GM21515 (cell line): ENCODE measurements around the gene HS6ST3.

Source experiments
- ATAC-seq: cut with Tn5 transposase; IDR thresholded peaks from one replicate; pipeline ENCODE4 v1.9.1; 2021; ENCODE audit not compliant: unreplicated experiment

The HS6ST3 gene

DNA sequence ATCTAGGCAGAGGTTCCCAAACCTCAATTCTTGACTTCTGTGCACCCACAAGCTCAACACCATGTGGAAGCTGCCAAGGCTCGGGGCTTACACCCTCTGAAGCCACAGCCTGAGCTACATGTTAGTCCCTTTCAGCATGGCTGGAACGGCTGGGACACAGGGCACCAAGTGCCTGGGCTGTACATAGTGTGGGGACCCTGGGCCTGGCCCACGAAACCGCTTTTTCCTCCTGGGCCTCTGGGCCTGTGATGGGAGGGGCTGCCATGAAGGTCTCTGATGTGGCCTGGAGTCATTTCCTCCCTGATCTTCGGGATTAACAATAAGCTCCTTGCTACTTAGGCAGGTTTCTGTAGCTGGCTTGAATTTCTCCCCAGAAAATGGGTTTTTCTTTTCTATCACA lies 108.1 kb downstream of the HS6ST3 start:
- ATAC-seq: no peak

DNA sequence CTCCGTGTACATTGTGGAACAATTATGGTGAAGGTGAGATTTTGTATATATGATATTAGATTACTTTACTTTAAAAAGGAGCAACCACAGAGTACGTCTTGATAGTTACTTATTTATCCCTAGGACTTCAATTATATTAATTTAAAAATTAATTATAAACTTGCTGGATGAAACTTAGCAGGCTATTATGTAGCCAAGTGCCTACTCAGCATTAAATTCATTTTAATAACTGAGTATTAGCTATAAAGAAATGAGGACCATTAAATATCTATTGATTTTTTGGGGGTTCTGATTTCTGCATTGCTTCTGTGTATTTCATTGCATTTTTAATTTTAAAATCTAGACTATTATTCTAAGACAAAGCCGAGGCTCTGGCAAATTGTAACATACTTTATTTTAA lies 109.4 kb downstream of the HS6ST3 start:
- ATAC-seq: no peak

DNA sequence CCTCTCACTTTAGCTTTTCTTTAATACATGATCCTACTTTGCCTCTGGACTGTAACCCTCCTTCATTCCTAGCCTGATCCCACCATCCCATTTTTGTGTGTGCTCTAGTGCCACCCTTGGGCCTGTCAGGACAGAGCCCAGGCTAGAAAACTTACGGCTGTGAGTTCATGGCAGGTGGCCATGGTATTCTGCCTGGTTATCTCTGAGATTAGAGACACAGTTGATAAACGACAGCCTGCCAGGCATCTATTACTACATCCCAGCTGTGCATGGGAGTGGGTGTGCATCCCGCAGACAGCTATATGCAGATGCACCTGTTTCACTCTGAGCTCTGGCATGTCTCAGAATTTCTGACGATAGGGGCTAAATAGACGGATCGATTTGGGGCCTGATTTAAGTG lies 110.9 kb downstream of the HS6ST3 start:
- no peak for ATAC-seq

DNA sequence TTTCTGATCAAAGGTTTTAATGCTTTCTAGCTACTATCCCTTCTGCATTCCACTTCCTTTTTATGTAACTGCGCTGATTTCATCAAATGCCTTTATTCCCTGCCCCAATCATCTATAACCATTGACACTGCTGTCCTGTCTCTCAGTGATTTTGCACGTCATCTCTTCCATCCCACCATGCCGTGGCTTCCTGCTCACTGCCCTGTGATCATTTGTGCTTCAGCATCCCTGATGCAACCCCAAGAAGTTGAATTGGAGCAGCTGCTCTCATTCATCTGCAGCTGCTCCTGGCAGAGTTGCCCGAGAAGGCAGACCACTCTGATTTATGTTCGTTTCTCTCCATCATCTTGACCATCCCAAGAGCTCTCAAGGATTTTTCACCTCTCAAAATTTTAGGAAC lies 112.4 kb downstream of the HS6ST3 start:
- ATAC-seq: no peak

DNA sequence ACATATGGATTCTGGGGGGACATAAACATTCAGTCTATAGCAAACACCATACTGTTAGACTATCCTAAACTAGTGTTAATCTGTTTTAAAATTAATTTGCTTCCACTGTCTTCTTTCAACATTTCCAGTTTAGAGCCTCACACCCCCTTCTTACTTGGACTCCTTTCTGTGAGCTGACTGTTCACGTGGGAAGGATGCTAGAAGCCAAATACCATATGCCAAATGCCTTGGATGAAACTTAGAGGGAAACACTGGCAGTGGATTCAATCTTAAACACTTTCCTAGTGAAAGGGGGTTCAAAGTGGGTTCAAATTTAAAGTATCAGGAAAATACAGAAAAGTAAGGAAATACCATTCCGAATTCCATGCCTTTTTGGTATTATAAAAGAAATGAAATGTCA lies 113.6 kb downstream of the HS6ST3 start:
- no peak for ATAC-seq

DNA sequence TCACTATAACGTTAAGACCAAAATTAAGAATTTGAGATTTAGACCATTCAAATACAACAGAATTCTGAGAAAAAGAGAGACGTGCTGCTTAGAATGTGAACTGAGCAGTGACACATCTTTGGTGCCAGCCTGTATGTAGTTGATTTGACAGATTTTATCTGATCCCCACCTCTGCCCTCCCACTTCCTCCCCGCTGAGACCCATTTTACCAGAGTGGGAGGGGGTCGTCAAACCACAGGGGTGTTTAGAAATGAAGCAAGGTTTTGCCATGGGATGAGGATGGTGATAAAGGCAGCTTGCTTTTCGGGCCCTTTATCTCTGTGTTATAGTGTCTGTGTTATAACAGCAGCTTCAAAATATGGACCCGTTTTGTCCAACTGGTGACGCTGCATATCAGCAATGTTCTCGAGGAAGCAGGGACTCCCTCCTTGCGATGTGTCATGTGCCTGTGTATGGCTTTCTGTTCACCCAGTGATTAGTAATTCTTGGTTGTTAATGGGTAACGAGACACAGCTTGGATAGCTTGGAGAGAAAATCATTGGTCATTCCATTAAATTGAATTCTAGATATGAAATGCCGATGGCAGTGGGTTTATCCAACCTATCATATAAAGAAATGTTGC lies 125.0 kb downstream of the HS6ST3 start:
- ATAC-seq: no peak

DNA sequence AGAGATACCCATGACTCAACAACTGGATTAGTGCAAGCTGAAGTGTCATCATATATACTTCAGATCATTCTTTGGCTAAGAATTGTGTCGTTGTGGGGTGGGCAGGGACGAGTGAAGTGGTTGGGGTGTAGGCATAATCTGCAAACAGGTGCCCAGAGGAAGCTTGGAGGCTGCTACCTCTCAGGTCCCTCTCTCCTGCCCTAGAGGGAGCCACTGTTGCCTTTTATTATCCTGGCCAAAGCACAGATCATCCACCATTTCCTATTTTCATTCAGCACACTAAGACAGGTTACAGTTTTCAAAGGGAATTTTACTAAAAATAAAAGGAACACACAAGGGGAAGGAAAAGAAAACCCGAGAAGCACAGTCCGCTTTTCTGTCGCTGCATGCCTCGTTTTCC lies 126.6 kb downstream of the HS6ST3 start:
- ATAC-seq: no peak

DNA sequence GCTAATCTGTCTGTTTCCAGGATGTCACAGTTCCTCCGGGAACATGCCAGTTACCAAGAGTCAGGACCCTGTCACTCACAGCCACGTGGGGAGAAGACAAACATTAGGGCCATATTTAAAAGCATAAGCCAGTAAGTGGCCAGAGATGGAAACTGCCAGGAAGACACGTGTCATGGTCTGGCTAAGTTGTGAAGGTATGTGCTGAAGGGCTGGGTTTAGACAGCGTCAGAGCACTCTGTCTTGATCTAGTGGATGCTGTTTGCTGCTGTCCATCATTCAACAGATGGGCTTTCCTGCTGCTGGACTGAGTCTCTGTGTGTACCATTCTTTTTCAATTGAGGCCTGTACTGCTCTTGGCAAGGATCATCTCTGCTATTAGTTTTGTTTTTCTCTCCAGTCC lies 128.6 kb downstream of the HS6ST3 start:
- no peak for ATAC-seq

DNA sequence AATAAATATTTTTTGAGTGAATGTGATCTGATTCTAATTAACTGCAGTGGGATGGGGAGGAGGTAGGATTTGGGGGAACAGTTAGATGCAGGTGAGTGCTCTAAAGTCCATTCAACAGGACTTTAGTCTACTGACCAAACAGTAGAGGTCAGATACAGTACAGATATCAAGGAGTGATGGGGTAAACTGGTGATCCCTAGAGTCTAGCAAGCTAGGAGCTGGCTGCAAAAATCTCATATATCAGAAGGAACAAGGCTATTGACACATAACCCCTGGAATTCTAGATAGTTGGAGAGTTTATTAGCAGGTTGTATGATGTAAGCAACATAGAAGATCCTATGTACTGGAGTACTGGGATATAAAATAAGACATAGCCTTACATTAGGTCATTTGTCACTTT lies 131.6 kb downstream of the HS6ST3 start:
- no peak for ATAC-seq

DNA sequence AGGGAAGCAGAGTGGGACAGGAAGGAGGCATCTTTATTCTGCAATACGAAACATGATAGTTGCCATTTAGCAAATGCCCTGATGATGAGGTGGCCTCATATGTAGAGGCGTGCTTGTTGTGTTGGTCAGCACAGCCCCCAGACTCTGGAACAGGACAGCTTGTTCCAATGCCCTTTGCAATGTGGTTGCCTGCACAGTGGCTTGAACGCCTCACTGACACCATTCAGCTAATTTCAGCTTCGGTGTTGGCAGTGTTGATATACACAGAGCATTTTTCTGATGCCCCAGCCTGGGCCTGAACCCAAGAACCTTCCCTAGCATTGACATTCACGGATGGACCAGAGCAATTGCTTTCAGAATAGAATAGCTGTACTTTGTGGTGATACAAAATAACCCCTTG lies 133.3 kb downstream of the HS6ST3 start:
- ATAC-seq: no peak

DNA sequence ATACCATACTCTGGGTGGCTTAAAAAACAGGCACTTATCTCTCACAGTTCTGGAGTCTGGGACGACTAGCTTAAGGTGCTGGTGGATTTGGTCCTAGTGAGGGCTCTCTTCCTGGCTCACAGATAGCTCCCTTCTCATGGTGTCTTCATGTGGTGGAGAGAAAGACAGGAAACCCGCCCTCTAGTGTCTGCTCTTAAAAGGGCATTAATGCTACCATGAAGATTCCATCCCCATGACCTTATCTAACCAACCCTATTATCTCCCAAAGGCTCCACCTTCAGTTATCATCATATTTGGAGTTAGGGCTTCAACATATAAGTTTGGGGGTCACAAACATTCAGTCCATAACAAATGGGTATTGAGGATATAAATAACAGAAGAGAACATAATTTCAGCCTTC lies 139.4 kb downstream of the HS6ST3 start:
- peak; percentile 87 for ATAC-seq

DNA sequence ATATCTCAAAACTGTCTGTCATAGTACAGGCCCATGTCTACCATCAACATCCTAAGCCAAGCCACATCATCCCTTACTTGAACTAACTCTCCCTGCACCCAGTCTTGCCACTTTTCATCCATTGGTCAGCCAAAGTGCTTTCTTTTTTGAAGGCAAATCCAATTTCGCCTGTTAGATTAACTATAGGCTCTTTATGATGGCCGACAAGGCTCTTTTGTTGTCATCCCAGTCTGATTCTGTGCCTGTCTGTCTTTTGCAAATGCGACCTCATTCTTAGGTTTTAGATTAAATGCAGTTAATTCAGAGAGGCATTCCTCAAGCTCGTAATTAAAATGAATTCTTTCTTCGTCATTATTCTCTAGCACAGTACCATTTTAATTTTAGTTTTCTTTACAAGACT lies 148.3 kb downstream of the HS6ST3 start:
- ATAC-seq: no peak

DNA sequence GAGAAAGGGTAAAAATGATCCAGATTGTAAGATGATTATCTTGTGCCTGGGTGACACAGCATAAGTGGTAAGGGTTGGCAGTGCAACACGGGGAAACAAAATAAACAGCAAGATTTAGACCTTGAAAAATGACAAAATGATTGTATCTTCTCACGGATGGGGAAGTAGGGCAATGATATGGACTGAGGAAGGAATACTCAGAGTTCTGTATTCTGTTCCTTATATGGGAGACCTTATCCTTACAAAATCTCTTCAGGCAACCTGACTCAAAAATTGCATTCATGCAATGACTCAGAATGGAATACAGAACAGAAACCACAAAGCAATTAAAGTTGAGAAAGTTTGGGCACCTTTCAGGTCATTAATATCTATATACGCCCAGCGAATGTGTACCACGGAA lies 149.0 kb downstream of the HS6ST3 start:
- ATAC-seq: no peak

DNA sequence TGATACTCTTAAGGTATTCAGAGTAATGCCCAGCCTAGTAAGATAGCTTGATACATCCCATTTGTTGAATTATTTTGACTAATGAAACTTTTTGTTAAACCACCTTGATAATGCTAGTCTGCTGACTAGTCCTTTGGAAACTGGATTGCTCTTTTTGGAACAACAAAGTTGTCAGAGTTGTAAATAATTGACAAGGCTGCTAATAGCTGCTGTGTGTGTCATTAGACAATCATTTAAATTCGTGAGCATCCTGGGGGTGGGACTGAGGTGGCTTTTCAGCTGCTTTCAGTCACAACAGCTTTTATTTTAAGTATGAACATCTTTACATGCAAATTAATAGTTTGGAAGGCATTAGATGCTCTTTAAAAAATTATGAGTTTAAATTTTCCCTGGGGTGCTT lies 153.5 kb downstream of the HS6ST3 start:
- no peak for ATAC-seq

DNA sequence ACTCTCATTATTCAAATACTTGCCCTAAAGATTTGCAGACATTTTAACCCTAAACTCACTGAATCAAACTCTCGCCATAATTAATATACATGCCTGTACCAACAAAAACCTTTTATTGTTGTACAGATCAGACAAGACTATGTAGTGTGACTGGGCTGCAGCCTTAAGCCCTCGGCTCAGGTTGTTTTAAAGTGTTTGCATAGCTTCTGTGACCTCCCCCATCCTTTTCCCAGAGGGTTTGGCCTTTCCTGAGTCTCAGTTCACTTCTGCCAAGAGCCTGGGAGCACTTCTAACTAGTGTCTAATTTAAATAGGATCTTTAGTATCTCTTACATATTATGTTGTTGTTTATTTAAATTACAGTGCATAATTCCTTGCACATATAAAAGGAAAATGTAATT lies 158.2 kb downstream of the HS6ST3 start:
- no peak for ATAC-seq

DNA sequence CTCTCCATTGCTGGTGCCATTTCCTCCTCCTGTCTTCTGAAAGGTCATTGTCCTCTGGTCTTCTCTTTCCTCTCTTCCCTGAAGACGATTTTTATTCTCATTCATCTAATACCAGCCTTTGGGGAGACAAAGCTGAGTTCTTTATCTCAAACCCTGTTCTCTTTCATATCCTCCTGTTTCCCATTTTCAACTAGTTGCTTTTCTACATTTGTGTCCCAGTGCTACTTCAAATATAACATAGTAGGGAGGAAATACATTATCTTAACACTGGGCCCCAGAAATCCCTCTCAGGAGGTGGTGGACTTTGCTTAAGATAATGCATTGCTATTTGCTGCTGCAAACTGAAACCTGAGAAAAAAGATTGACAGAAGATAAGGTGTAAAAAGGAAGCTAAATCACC lies 159.1 kb downstream of the HS6ST3 start:
- no peak for ATAC-seq

DNA sequence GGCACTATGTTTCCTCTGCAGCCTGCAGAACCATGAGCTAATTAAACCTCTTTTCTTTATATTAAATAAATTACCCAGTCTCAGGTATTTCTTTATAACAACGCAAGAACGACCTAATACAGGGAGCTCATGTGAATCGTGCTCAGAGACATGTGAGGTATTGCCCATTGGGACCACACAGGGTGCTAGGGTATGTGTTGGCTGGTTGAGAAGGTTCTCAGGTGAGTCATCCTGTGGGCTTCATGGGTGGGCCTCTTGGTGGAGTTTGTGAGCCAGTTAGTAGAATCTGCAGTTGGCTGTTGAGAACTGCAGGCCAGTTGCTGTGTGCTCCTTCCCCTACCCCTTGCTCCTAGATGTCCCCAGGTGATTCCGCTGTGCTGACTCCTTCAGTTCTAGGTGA lies 163.0 kb downstream of the HS6ST3 start:
- ATAC-seq: no peak

DNA sequence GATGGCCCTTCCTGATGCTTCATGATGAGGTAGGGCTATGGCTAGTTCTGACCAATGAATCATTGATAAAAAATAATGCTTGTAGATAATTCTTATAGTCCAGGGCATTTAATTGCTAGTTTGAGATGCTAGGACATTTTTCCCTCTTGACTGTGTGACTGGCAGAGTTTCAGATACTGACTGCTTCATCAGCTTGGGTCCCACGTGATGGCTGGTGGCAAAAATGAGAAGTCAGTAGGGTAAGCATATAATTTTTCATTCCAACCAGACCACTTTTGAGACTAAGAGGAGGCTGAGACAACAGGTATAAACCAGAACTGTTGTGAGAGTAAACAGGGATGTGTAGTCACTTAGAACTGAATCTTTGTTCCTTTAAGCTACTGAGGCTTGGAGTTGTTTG lies 183.3 kb downstream of the HS6ST3 start:
- no peak for ATAC-seq

DNA sequence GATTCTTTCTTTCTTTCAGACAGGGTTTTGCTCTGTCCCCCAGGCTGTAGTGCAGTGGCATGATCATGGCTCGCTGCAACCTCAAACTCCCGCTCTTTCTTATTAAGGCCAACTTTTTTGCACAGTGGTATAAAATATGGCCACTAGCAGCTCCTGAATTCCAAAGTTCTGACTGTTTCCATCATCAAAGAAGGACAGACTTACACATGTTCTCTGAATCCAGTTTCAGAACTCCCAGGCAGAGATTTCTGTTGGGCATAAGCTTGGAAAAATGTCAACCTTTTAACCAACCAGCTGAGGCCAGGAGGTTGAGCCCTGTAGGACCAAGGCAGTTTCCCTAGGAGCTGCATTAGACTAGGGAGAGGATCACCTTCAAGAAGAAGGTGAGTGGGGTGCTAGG lies 184.1 kb downstream of the HS6ST3 start:
- no peak for ATAC-seq

DNA sequence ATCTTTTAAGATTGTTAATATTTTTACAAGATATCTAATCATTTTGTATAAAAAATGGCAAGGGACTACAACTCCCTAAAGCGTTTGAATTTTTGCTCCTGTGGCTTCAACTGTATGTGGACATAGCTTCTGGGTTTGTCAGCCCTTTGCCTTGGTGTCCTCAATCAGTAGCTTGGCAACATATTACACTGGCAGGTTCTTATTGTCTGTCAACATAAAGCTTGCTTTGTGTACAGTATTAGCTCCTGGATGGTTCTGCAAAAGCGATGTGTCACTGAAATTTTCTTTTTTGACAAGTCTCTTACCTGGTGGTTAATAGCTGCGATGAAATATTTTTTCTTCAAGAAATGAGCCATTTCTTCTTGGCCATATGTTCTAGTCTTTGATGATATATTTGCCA lies 190.0 kb downstream of the HS6ST3 start:
- no peak for ATAC-seq

DNA sequence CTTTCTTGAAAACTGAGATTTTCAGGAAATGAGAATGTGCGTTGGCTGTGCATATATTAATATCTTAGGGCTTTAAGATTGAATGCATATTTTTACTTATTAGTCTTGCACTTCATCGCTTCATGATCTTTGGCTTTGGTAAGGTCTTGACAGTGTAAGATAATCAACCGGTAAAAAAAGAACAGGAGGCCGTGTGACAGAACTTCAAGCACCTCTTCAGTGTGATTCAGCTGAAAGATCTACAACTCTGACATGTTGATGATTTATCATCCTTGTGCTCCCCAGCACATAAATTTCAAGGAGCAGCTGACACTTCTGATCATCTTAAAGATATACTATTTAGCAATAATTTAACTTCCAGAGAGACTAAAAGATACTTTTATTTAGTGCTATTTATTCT lies 195.1 kb downstream of the HS6ST3 start:
- ATAC-seq: no peak

DNA sequence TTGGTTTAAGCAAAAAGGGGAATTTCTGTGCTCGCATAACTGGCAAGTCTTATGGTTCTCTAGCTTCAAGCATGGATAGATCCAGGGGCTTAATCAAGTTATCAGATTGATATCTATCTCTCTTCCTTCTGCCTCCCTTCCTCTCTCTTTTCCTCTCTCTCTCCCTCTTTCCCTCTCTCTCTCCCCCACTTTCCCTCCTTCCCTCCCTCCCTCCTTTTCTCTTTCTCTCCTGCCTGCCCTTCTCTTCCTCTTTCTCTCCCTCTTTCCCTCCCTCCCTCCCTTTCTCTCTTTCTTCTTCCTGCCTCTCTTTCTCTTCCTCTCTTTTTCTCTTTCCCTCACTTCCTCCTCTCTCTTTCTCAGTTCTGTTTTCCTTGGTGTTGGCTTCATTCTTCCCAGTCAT lies 195.8 kb downstream of the HS6ST3 start:
- ATAC-seq: no peak

DNA sequence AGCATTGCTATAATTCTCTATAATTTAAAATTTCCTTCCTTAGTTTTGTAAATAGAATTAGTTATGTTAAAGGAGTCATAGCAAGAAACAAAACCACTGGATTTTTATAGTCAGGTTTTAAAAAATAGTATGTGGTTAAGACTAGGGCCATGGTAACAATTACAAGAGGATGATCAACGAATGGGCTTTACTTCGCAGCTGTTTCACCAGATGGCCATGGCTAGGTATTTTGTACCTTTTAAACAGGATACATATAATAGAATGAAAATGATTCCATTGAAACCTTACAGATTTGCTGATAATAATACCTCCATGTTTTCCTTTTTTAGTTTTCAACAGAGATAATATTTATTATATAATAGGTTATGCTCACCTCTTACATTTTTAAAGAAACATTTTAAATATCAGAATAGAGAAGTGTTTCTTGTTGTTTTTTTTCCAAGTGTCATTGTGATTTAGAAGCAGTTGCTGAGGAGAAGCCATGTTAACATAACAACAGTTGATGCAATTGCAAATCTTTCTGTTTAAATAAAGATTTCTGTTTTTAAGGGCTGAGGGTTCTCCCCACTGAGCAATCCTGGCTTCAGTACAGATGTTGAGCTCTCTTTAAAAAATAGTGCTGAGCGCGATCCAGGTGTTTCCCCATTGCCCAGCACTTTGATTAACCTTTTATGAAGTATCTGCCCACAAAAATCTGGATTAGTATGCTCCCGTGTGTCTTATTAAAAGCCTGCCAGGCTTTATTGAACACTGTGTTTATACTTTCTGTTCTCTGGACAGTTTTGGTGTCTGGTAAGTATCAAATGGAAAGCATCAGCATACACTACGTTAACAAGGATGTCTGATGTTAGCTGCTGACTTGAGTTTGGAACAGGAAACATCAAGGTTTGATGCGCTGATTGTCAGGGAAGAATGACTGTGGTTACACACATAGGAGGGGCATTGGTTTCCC lies 205.3 kb downstream of the HS6ST3 start:
- ATAC-seq: no peak
